HCT116 (cell line): ENCODE results near the gene PRMT7.

Experiments
- EZH2 ChIP-seq: fragments of 200-600 bp; sonication (generic); IDR thresholded peaks from 2 replicates; pipeline ENCODE4 v1.6.1; 2017; ENCODE audit warnings: antibody characterized with exemption, mixed run types
- POLR2A ChIP-seq: IDR thresholded peaks from 2 replicates; pipeline ENCODE4 v1.7.0; 2011; ENCODE audit warnings: borderline replicate concordance; ENCODE audit not compliant: insufficient read depth, insufficient read length; ENCODE audit errors: extremely low read depth
- RAD21 ChIP-seq: IDR thresholded peaks from 2 replicates; pipeline ENCODE4 v1.6.1; 2012; ENCODE audit warnings: low read depth, mild to moderate bottlenecking
- SRF ChIP-seq: IDR thresholded peaks from 2 replicates; pipeline ENCODE4 v1.6.1; 2012; ENCODE audit warnings: low read depth
- TF ChIP-seq, protein P1 (sequence below), 3 experiments: fragments of 200-600 bp in 1 of 3; sonication (generic) in 1 of 3; IDR thresholded peaks in 2 of 3; conservative IDR thresholded peaks in 1 of 3; 2 replicates each; pipeline ENCODE4 v1.5.1; 2012 to 2017; ENCODE audit warnings: low read depth in 2 of 3, low read length in 2 of 3, antibody characterized with exemption in 1 of 3, borderline replicate concordance in 1 of 3, control low read depth in 1 of 3, mild to moderate bottlenecking in 1 of 3, mixed read lengths in 1 of 3, mixed run types in 1 of 3, moderate library complexity in 1 of 3; ENCODE audit not compliant: insufficient read depth in 1 of 3

DNA sequence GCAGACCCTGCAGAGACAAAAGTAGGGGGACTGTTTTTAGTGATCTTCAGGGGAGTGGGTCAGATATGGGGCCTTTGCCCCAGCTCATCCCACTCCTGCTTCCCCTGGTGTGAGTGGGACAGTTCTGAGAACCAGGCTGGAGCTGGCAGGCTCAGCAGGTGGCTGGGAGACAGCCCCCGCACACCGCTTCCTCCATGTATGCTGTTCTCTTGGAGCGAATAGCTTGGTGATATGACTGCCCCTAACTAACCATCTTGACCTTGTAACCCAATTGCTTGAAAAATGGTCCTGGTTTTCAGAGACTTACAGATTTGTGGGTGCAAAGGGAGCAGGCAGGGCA is 61.5 kb downstream of the PRMT7 start:
- TF ChIP-seq SRF (no peak), POLR2A (no peak), EZH2 (no peak), RAD21 (no peak)
- TF ChIP-seq, protein P1, sequence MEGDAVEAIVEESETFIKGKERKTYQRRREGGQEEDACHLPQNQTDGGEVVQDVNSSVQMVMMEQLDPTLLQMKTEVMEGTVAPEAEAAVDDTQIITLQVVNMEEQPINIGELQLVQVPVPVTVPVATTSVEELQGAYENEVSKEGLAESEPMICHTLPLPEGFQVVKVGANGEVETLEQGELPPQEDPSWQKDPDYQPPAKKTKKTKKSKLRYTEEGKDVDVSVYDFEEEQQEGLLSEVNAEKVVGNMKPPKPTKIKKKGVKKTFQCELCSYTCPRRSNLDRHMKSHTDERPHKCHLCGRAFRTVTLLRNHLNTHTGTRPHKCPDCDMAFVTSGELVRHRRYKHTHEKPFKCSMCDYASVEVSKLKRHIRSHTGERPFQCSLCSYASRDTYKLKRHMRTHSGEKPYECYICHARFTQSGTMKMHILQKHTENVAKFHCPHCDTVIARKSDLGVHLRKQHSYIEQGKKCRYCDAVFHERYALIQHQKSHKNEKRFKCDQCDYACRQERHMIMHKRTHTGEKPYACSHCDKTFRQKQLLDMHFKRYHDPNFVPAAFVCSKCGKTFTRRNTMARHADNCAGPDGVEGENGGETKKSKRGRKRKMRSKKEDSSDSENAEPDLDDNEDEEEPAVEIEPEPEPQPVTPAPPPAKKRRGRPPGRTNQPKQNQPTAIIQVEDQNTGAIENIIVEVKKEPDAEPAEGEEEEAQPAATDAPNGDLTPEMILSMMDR (IDR thresholded peaks at IDR 0.05 in 2 of 3, conservative IDR thresholded peaks at IDR 0.05 in 1 of 3; ENCODE audit: borderline replicate concordance in 1 of 3, insufficient read depth in 1 of 3, low read depth in 2 of 3, low read length in 2 of 3) = no peak
